ENCODE results near the gene TOMM34. TPM values are rescaled to one million over a fixed set of nuclear protein-coding genes. Genes with fewer than 3 reads are reported as not detected.

The TOMM34 gene
- total and polyA plus RNA-seq, 5 experiments from 2014 or later: 9.3 to 27.2 (median 12.7) TPM

GRCh38 chr20:44979090-44979621 is 19.0 kb upstream of the TOMM34 start:
- POLR2A ChIA-PET: interaction anchor here (0.6 to 8.0 kb wide), 7 partner anchors 12 to 94 kb away, joined by 3 to 196 read pairs (median 5); partner anchors contain the start of genes STK4, TOMM34 and YWHAB
- H3K27ac Mint-ChIP-seq: peak overlapping the region; percentile 93 to 98 (median 97)
- no peaks in the 10 kb centered on the region for H3K9me3 Mint-ChIP-seq
- H3K36me3 Mint-ChIP-seq: peaks cover 38 to 80% (median 47%) of the 10 kb centered on the region in 3 donors
- ATAC-seq: peak; percentile 80 to 90
- H3K27me3 Mint-ChIP-seq: no peaks in the 10 kb centered on the region
- H3K4me3 Mint-ChIP-seq: peak overlapping the region; percentile 72 to 87 (median 82)
- peak; percentile 27 to 91 (median 80) for DNase-seq
- H3K4me1 Mint-ChIP-seq: peaks cover 38 to 91% (median 84%) of the 10 kb centered on the region in 4 donors

GRCh38 chr20:44976698-44977097 is 16.5 kb upstream of the TOMM34 start:
- Mint-ChIP-seq H3K4me3 (peak overlapping the region in 7 of 10 donors; percentile 6 to 87 (median 76)), H3K4me1 (peaks cover 31 to 94% (median 84%) of the 10 kb centered on the region in 4 donors), H3K27me3 (no peaks in the 10 kb centered on the region), H3K36me3 (peaks cover 26 to 82% (median 44%) of the 10 kb centered on the region in 3 donors), H3K9me3 (no peaks in the 10 kb centered on the region), H3K27ac (peak overlapping the region; percentile 88 to 98 (median 96))
- POLR2A ChIA-PET: interaction anchor here (1.3 to 8.0 kb wide), 3 partner anchors 9 to 17 kb away, joined by 3 to 196 read pairs (median 4); partner anchors contain the start of gene STK4
- DNase-seq (no peak), ATAC-seq (no peak)

- peak overlapping the region; percentile 57 to 93 (median 82) for H3K27ac Mint-ChIP-seq
Observed at GRCh38 chr20:44973053-44973452, 12.9 kb upstream of the TOMM34 start.

GRCh38 chr20:44970243-44970757 is 10.1 kb upstream of the TOMM34 start:
- peak in 1 of 2 donors; percentile 6 for ATAC-seq
- Mint-ChIP-seq H3K4me1 (peaks cover 36 to 83% (median 69%) of the 10 kb centered on the region in 4 donors), H3K4me3 (peak overlapping the region; percentile 79 to 99 (median 92)), H3K36me3 (peaks cover 16 to 48% (median 23%) of the 10 kb centered on the region in 3 donors), H3K27me3 (no peaks in the 10 kb centered on the region), H3K9me3 (no peaks in the 10 kb centered on the region), H3K27ac (peak overlapping the region; percentile 91 to 97 (median 94))
- POLR2A ChIA-PET: interaction anchor here (0.7 to 9.7 kb wide), 6 partner anchors 10 to 113 kb away, joined by 5 to 196 read pairs (median 10); partner anchors contain the start of genes TOMM34 and YWHAB
- DNase-seq: peak in 2 of 10 donors; percentile 43 to 52

More at GRCh38 chr20:44973053-44973452, 12.9 kb upstream of the TOMM34 start:
- H3K27me3 Mint-ChIP-seq: no peaks in the 10 kb centered on the region
- DNase-seq (no peak), ATAC-seq (no peak)
- no peaks in the 10 kb centered on the region for H3K9me3 Mint-ChIP-seq
- POLR2A ChIA-PET: interaction anchor here (3.3 kb wide), 1 partner anchor 13 kb away, joined by 15 read pairs; the partner anchor contains the start of gene TOMM34
- H3K4me3 Mint-ChIP-seq: peak overlapping the region in 9 of 10 donors; percentile 48 to 64 (median 60)
- peaks cover 23 to 62% (median 34%) of the 10 kb centered on the region in 3 donors for H3K36me3 Mint-ChIP-seq
- H3K4me1 Mint-ChIP-seq: peaks cover 43 to 93% (median 86%) of the 10 kb centered on the region in 4 donors

GRCh38 chr20:44969300-44969894 is 9.2 kb upstream of the TOMM34 start:
- POLR2A ChIA-PET: interaction anchor here (1.0 to 9.7 kb wide), 3 partner anchors 10 to 24 kb away, joined by 3 to 196 read pairs (median 15); partner anchors contain the start of gene TOMM34
- Mint-ChIP-seq H3K36me3 (peaks cover 9 to 39% (median 15%) of the 10 kb centered on the region in 3 donors), H3K27ac (peak overlapping the region; percentile 81 to 98 (median 94)), H3K4me1 (peaks cover 33 to 75% (median 64%) of the 10 kb centered on the region in 4 donors), H3K27me3 (no peaks in the 10 kb centered on the region), H3K9me3 (no peaks in the 10 kb centered on the region), H3K4me3 (peak overlapping the region; percentile 88 to 99 (median 96))
- no peak for ATAC-seq
- DNase-seq: peak in 2 of 10 donors; percentile 13 to 27

- DNase-seq: peak in 9 of 10 donors; percentile 16 to 69 (median 50)
- Mint-ChIP-seq H3K4me1 (peaks cover 32 to 57% (median 50%) of the 10 kb centered on the region in 4 donors), H3K9me3 (no peaks in the 10 kb centered on the region), H3K27me3 (no peaks in the 10 kb centered on the region), H3K36me3 (peaks cover 0 to 21% (median 9%) of the 10 kb centered on the region in 3 donors), H3K4me3 (peak overlapping the region; percentile 88 to 99 (median 96)), H3K27ac (peak overlapping the region; percentile 81 to 98 (median 94))
- peak; percentile 48 to 52 for ATAC-seq
- POLR2A ChIA-PET: interaction anchor here (0.7 to 9.7 kb wide), 15 partner anchors 10 to 120 kb away, joined by 3 to 196 read pairs (median 5); partner anchors contain the start of genes PABPC1L and YWHAB
Observed at GRCh38 chr20:44967207-44967807, 7.1 kb upstream of the TOMM34 start.

GRCh38 chr20:44966030-44966961 is 6.1 kb upstream of the TOMM34 start, which contains the start of gene STK4:
Gene STK4 (plus strand): TSS chr20:44966512. CDS start chr20:44966569, 57 bp downstream.
- POLR2A ChIA-PET: interaction anchor here (1.2 to 9.7 kb wide), 9 partner anchors 9 to 86 kb away, joined by 3 to 196 read pairs (median 12); partner anchors contain the start of gene YWHAB
- Mint-ChIP-seq H3K9me3 (no peaks in the 10 kb centered on the region), H3K4me1 (peaks cover 33 to 59% (median 49%) of the 10 kb centered on the region in 4 donors), H3K4me3 (peak within 1 kb of the TSS; percentile 88 to 99 (median 96)), H3K27ac (peak within 1 kb of the TSS; percentile 81 to 98 (median 94)), H3K36me3 (peaks cover 0 to 12% (median 9%) of the 10 kb centered on the region in 3 donors), H3K27me3 (no peaks in the 10 kb centered on the region)
- DNase-seq: peak; percentile 92 to 97 (median 96)
- peak; percentile 77 to 83 for ATAC-seq

- POLR2A ChIA-PET: interaction anchor here (1.2 to 9.7 kb wide), 5 partner anchors 14 to 80 kb away, joined by 3 to 196 read pairs (median 21); partner anchors contain the start of gene YWHAB
- peaks cover 30 to 59% (median 49%) of the 10 kb centered on the region in 4 donors for H3K4me1 Mint-ChIP-seq
- ATAC-seq (no peak), DNase-seq (no peak)
- no peaks in the 10 kb centered on the region for H3K27me3 Mint-ChIP-seq
- peak overlapping the region; percentile 81 to 98 (median 94) for H3K27ac Mint-ChIP-seq
- peaks cover 0 to 9% (median 8%) of the 10 kb centered on the region in 3 donors for H3K36me3 Mint-ChIP-seq
- H3K4me3 Mint-ChIP-seq: peak overlapping the region; percentile 88 to 99 (median 96)
- H3K9me3 Mint-ChIP-seq: no peaks in the 10 kb centered on the region
Observed at GRCh38 chr20:44965651-44966029, 5.4 kb upstream of the TOMM34 start.

GRCh38 chr20:44963325-44964215 is 3.4 kb upstream of the TOMM34 start:
- POLR2A ChIA-PET: interaction anchor here (9.7 kb wide), 1 partner anchor 16 kb away, joined by 196 read pairs; no protein-coding TSS in a partner anchor

GRCh38 chr20:44962483-44962882 is 2.3 kb upstream of the TOMM34 start:
- no peaks in the 10 kb centered on the region for H3K9me3 Mint-ChIP-seq
- no peak overlapping the region for H3K4me3 Mint-ChIP-seq
- DNase-seq (no peak), ATAC-seq (no peak)
- H3K27ac Mint-ChIP-seq: peak overlapping the region in 3 of 10 donors; percentile 24 to 67 (median 43)
- peaks cover 0 to 11% (median 4%) of the 10 kb centered on the region in 3 donors for H3K36me3 Mint-ChIP-seq
- POLR2A ChIA-PET: interaction anchor here (0.6 to 9.7 kb wide), 2 partner anchors 18 to 77 kb away, joined by 4 to 196 read pairs; no protein-coding TSS in a partner anchor
- H3K4me1 Mint-ChIP-seq: peaks cover 34 to 57% (median 54%) of the 10 kb centered on the region in 4 donors
- H3K27me3 Mint-ChIP-seq: no peaks in the 10 kb centered on the region

More at GRCh38 chr20:44963325-44964215, 3.4 kb upstream of the TOMM34 start:
- peak overlapping the region in 6 of 10 donors; percentile 0 to 77 (median 42) for H3K27ac Mint-ChIP-seq
- H3K4me1 Mint-ChIP-seq: peaks cover 29 to 57% (median 47%) of the 10 kb centered on the region in 4 donors
- ATAC-seq: no peak
- H3K9me3 Mint-ChIP-seq: no peaks in the 10 kb centered on the region
- peaks cover 0 to 9% (median 8%) of the 10 kb centered on the region in 3 donors for H3K36me3 Mint-ChIP-seq
- no peak for DNase-seq
- no peaks in the 10 kb centered on the region for H3K27me3 Mint-ChIP-seq
- H3K4me3 Mint-ChIP-seq: peak overlapping the region in 1 of 10 donors; percentile 18

All from naive thymus-derived CD8-positive, alpha-beta T cell (primary cell).